ENCODE results near the gene GJB3.
"Not testable (repeated sequence)": the region's sequence is repeated elsewhere in the genome, so short reads cannot be mapped to it uniquely, and the experiment has no call there.

Gene GJB3

DNA sequence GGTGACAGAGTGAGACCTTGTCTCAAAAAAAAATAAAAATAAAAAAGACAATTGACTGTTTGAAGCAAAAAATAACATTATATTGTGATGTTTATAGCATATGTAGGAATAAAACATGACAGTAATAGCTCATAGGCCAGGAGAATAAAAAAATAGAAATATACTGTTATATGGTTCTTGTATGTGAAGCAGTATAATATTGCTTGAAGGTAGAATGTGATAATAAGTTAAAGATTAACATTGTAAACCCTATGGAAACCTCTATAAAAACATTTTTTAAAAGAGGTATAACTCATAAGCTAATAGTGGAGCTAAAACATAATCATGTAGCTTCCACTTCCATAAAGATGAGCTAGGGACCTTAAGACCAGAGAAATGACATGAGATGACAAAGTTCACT is 35.3 kb downstream of the GJB3 start:
- in situ Hi-C loops (cut with HindIII; ENCODE audit: low sequenced_read_pairs), result no loop called here
- TF ChIP-seq, protein P1, sequence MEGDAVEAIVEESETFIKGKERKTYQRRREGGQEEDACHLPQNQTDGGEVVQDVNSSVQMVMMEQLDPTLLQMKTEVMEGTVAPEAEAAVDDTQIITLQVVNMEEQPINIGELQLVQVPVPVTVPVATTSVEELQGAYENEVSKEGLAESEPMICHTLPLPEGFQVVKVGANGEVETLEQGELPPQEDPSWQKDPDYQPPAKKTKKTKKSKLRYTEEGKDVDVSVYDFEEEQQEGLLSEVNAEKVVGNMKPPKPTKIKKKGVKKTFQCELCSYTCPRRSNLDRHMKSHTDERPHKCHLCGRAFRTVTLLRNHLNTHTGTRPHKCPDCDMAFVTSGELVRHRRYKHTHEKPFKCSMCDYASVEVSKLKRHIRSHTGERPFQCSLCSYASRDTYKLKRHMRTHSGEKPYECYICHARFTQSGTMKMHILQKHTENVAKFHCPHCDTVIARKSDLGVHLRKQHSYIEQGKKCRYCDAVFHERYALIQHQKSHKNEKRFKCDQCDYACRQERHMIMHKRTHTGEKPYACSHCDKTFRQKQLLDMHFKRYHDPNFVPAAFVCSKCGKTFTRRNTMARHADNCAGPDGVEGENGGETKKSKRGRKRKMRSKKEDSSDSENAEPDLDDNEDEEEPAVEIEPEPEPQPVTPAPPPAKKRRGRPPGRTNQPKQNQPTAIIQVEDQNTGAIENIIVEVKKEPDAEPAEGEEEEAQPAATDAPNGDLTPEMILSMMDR (IDR thresholded peaks at IDR 0.05; ENCODE audit: low read depth, low read length, missing control alignments), result no peak
- H3K4me3 ChIP-seq (ENCODE audit: low read depth, low read length), result no peak overlapping the region
- DNase-seq (ENCODE audit: low read depth), result no peak

DNA sequence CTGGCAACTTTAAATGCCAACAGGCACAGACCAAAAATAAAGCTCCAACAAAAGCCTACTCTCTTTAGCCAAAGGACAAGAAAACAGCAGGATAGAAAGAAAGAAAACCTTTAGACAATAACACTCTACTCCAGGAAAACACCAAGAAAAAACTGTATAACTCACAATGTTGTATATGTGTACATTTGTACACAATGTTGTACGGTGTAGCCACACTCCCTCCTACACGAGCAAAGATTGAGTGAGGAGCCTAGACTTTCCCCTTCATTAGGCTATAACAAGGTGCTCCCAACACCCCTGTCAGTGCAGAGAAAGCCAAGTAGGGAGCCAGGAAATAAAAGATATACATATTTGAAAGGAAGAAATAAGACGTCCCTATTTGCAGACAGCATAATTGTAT is 35.8 kb downstream of the GJB3 start:
- TF ChIP-seq, protein P1 (IDR thresholded peaks at IDR 0.05; ENCODE audit: low read depth, low read length, missing control alignments), result no peak
- no peak for DNase-seq (ENCODE audit: low read depth)
- no peak overlapping the region for H3K4me3 ChIP-seq (ENCODE audit: low read depth, low read length)
- in situ Hi-C loops (cut with HindIII; ENCODE audit: low sequenced_read_pairs), result no loop called here

DNA sequence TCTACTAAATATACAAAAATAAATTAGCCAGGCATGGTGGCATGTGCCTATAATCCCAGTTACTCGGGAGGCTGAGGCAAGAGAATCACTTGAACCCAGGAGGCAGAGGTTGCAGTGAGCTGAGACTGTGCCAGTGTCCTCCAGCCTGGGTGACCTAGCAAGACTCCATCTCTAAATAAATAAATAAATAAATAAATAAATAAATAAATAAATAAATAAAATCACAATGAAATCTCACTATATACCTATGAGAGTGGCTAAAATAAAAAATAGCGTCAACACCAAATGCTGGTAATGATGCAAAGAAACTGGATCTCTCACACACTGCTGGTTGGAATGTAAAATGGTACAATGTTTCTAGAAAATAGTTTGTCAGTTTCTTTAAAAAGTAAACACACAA is 37.8 kb downstream of the GJB3 start:
- in situ Hi-C loops (cut with HindIII; ENCODE audit: low sequenced_read_pairs), result not testable (repeated sequence)

DNA sequence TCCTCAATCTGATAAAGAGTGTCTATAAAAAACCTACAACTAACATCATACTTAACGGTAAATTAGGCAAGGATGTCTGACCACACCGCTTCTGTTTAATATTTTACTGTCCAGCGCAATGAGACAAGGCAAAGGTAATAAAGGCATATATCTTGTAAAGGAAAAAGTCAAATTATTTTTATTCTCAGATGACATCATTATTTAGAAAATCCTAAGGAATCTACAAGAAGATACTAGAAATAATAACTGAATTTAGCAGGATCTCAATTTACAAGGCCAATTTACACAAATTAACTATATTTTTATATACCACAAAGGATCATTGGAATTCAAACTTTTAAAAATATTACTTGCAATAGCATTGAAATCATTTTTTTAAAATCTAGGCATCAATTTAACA is 41.2 kb downstream of the GJB3 start:
- in situ Hi-C loops (cut with HindIII; ENCODE audit: low sequenced_read_pairs), result no loop called here
- H3K4me3 ChIP-seq (ENCODE audit: low read depth, low read length), result no peak overlapping the region
- DNase-seq (ENCODE audit: low read depth), result no peak
- TF ChIP-seq, protein P1 (IDR thresholded peaks at IDR 0.05; ENCODE audit: low read depth, low read length, missing control alignments), result no peak

More for the DNA sequence above, 37.8 kb downstream of the GJB3 start:
- not testable (repeated sequence) for DNase-seq (ENCODE audit: low read depth); H3K4me3 ChIP-seq (ENCODE audit: low read depth, low read length)

DNA sequence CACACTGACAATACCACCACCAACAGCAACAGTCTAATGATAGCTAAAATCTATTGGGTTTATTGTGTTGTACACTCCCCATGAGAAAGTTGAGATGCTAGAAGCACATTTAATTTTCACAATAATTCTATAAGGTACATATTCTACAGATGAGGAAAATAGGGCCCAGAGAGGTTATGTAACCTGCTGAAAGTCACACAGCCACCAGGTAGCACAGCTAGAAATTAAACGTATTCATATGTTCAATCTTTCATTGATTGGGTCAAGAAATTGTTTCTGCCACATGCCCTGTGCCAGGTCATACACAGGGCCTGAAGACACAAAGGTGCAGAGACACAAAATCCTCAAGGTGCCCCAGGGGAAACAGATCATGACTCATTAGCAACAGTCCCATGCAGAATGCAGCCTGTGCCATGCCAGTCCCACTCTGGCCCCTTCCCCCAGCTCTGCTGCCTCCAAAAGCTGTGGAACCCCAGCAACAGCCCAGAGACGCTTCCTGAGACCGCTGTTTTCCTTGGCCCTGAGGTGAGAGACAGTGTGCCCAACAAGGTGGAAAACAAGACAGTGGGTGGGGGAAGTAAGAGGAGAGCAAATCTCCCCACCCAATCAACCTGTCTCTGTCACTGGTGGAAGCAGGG is 43.9 kb downstream of the GJB3 start:
- H3K4me3 ChIP-seq (ENCODE audit: low read depth, low read length), result no peak overlapping the region
- TF ChIP-seq, protein P1 (IDR thresholded peaks at IDR 0.05; ENCODE audit: low read depth, low read length, missing control alignments), result no peak
- in situ Hi-C loops (cut with HindIII; ENCODE audit: low sequenced_read_pairs), result no loop called here
- DNase-seq (ENCODE audit: low read depth), result no peak

DNA sequence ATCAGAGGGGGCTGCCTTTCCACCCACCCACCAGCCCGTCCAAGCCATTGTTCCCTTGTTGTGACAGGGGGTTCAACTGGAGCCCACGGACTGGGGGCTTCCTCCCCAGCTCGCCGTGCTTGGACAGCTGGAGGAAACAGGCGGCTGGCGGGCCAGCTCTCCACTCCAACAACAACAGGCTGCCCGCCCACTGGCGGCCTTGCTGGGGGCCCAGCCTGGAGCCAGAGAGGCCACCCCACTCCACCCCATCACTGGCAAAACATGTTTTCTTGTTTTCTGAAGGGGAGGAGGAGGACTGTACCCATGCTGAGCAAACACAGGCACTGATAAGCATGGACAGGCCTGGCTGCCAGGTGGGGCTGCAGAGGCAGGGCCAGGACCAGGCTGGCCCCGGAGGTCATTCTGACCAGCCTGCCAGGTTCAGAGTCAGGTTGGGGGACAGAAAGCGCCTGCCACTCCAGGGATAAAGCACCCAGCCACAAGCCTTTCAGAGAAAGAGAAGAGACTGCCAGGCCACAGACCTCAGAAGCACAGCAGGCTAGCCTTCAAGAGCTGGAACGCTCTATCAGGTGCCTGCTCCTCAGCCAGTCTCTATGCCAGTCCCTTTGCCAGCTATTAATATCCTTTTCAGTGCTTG is 44.6 kb downstream of the GJB3 start:
- in situ Hi-C loops (cut with HindIII; ENCODE audit: low sequenced_read_pairs), result no loop called here
- TF ChIP-seq, protein P1 (IDR thresholded peaks at IDR 0.05; ENCODE audit: low read depth, low read length, missing control alignments), result no peak
- no peak overlapping the region for H3K4me3 ChIP-seq (ENCODE audit: low read depth, low read length)
- no peak for DNase-seq (ENCODE audit: low read depth)

DNA sequence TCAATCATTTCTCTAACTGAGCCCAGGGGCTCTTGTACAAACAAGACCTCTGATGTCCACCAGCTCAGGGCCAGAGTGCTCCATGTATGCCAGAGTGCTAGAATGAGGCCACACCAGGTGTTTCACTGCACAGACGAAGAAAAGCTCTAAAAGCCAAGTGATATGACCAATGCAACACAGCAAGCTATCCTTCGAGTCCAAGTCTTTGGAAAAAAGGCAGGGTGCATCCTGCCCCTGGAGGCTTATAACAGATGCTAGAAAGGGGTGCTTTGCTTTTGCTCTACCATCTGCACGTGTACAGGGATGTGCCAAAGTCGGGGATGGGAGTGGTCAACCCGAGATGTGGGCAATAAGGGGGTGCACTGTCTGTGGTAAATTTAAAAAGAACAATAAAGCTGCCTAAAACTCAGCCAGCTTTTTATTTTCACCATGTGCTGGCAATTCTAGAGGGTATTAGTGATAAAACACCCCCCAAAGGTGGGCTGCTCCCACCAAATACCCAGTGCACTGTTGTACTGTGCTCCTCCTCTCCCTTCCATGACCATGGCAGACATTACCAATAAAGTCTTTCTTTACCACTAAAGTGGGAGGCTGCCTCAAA is 46.4 kb downstream of the GJB3 start:
- in situ Hi-C loops (cut with HindIII; ENCODE audit: low sequenced_read_pairs), result no loop called here
- H3K4me3 ChIP-seq (ENCODE audit: low read depth, low read length), result no peak overlapping the region
- no peak for DNase-seq (ENCODE audit: low read depth)
- TF ChIP-seq, protein P1 (IDR thresholded peaks at IDR 0.05; ENCODE audit: low read depth, low read length, missing control alignments), result no peak
